Epithelial cell of esophagus (primary cell): ENCODE results near the gene RDH5.

Source experiments
- DNase-seq: peaks from one replicate; pipeline ENCODE4 v3.0.0; 2010; ENCODE audit warnings: low read depth
- H3K4me3 ChIP-seq: 2 replicates; pipeline ENCODE4 v1.5.1; 2011; ENCODE audit warnings: mild to moderate bottlenecking, low read length, control low read depth
- CTCF ChIP-seq: IDR thresholded peaks from 2 replicates; pipeline ENCODE4 v1.5.1; 2011; ENCODE audit warnings: low read depth, mild to moderate bottlenecking, low read length, control low read depth, inconsistent platforms; ENCODE audit not compliant: insufficient read depth; ENCODE audit errors: missing control alignments

The RDH5 gene

GRCh38 chr12:55720071-55720564 lies at the start of gene RDH5:
Gene RDH5, plus strand, starts transcription at chr12:55720393. Its CDS starts 792 bp downstream, at chr12:55721185.
- DNase-seq: peak; percentile 42
- no peak within 1 kb of the TSS for H3K4me3 ChIP-seq
- TF ChIP-seq CTCF: no peak

DNA sequence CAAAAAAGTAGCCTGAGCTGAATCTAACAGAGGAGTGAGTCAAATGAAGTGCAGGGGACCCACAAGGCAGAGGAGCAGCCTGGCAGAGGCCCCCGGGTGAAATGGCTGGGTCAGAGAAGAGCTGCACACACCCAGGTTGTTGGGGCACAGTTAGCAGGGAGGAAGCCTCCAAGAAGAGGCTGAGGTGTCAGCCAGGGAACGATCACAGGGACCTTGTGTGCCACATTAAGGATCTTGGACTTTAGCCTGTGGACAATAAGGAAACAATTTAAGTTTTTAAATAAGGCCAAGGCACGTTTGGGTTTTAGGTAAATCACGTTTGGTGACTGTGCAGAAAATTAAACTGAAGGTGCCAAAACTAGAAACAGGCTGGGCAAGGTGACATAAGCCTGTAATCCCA lies 48.4 kb upstream of the RDH5 start:
- DNase-seq: no peak
- H3K4me3 ChIP-seq: no peak overlapping the region
- no peak for TF ChIP-seq CTCF

- H3K4me3 ChIP-seq: no peak overlapping the region
- DNase-seq: no peak
- TF ChIP-seq CTCF: no peak
These were observed 46.6 kb upstream of the RDH5 start for GRCh38 chr12:55673638-55674037.

DNA sequence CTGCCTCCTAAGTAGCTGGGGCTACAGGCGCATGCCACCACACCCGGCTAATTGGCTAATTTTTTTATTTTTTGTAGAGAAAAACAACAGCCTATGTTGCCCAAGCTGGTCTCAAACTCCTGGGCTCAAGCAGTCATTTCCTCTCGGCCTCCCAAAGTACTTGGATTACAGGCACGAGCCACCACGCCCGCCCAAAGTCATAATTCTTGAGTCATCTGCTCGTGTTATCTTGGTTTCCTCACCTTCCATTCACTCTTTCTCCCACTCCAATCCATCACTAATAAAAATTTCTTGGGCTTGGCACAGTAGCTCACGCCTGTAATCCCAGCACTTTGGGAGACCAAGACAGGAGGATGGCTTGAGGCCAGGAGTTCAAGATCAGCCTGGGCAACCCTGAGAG lies 44.5 kb upstream of the RDH5 start:
- DNase-seq: peak; percentile 22
- H3K4me3 ChIP-seq: no peak overlapping the region
- no peak for TF ChIP-seq CTCF

DNA sequence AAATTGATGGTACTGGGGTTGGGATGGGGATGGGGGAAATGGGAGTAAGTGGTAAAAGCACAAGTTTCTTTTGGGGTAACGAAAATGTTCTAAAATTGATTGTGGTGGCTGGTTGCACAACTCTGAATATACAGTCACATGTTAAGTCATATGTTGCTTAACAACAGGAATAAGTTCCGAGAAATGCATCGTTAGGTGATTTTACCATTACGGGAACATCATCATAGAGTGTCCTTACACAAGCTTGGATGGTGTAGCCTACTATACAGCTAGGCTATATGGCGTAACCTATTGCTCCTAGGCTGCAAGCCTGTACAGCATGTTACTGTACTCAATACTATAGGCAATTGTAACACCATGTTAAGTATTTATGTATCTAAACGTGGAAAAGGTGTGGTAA lies 43.5 kb upstream of the RDH5 start:
- TF ChIP-seq CTCF: no peak
- no peak for DNase-seq

DNA sequence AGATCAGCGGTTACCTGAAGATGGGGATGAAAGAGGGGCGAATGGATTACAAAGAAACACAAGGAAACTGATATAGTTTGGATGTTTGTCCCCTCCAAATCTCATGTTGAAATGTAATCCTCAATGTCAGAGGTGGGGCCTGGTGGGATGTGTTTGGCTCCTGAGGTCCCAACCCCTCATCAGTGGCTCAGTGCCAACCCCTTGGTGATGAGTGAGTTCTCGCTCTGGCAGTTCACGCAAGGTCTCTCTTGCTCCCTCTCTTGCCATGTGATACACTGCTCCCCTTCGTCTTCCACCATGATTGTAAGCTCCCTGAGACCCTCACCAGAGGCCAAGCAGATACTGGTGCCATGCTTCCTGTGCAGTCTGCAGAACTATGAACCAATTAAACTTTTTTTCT lies 40.5 kb upstream of the RDH5 start:
- no peak for DNase-seq
- TF ChIP-seq CTCF: no peak
- H3K4me3 ChIP-seq: no peak overlapping the region

More for the DNA sequence above, 43.5 kb upstream of the RDH5 start:
- H3K4me3 ChIP-seq: no peak overlapping the region
